Fibroblast of lung (primary cell): ENCODE data around the gene MCOLN1. TPM values are rescaled to one million over a fixed set of nuclear protein-coding genes. Genes with fewer than 3 reads are reported as not detected.

ENCODE experiments used
- DNase-seq, 2 donors: peaks; one replicate each; pipeline versions ENCODE4 v3.0.0 to v3.0.0-alpha.2; 2010; ENCODE audit warnings: low read depth in 2 of 2
- H2AFZ ChIP-seq: 2 replicates; pipeline ENCODE4 v1.5.1; 2012; ENCODE audit warnings: low read length, control low read depth, inconsistent platforms
- H3K27ac ChIP-seq: 2 replicates; pipeline ENCODE4 v1.5.1; 2011; ENCODE audit warnings: low read length, control low read depth; ENCODE audit not compliant: insufficient read depth
- H3K27me3 ChIP-seq: 2 replicates; pipeline ENCODE4 v1.5.1; 2011; ENCODE audit warnings: mild to moderate bottlenecking, low read length; ENCODE audit not compliant: control insufficient read depth, insufficient read depth
- H3K36me3 ChIP-seq: 2 replicates; pipeline ENCODE4 v1.5.1; 2011; ENCODE audit warnings: low read length; ENCODE audit not compliant: control insufficient read depth, insufficient read depth
- H3K4me1 ChIP-seq: 2 replicates; pipeline ENCODE4 v1.5.1; 2011; ENCODE audit warnings: low read length; ENCODE audit not compliant: control insufficient read depth, insufficient read depth; ENCODE audit errors: extremely low read depth
- H3K4me2 ChIP-seq: 2 replicates; pipeline ENCODE4 v1.5.1; 2011; ENCODE audit warnings: low read length, control low read depth; ENCODE audit not compliant: insufficient read depth; ENCODE audit errors: extremely low read depth
- H3K4me3 ChIP-seq, 4 experiments: fragments of 200-600 bp in 1 of 4; sonication (generic) in 1 of 4; replicated peaks in 1 of 4; 2 replicates each; pipeline ENCODE4 v1.5.1; 2011 to 2016; ENCODE audit warnings: low read length in 4 of 4, low read depth in 3 of 4, mild to moderate bottlenecking in 3 of 4, control low read depth in 2 of 4, inconsistent platforms in 1 of 4, mixed read lengths in 1 of 4; ENCODE audit not compliant: insufficient read depth in 1 of 4; ENCODE audit errors: control extremely low read depth in 1 of 4
- H3K79me2 ChIP-seq: 2 replicates; pipeline ENCODE4 v1.5.1; 2012; ENCODE audit warnings: mild to moderate bottlenecking, low read length, inconsistent platforms; ENCODE audit not compliant: control insufficient read depth, insufficient read depth
- H3K9ac ChIP-seq: 2 replicates; pipeline ENCODE4 v1.5.1; 2011; ENCODE audit warnings: mild to moderate bottlenecking, low read length, control low read depth; ENCODE audit not compliant: insufficient read depth
- H3K9me3 ChIP-seq: 2 replicates; pipeline ENCODE4 v1.5.1; 2012; ENCODE audit warnings: low read depth, low read length; ENCODE audit not compliant: control insufficient read depth, insufficient read depth
- H4K20me1 ChIP-seq: 2 replicates; pipeline ENCODE4 v1.5.1; 2011; ENCODE audit warnings: low read length; ENCODE audit not compliant: control insufficient read depth, insufficient read depth; ENCODE audit errors: extremely low read depth
- EZH2 ChIP-seq: IDR thresholded peaks from 2 replicates; pipeline ENCODE4 v1.5.1; 2012; ENCODE audit warnings: low read length, control low read depth, mild to moderate bottlenecking; ENCODE audit errors: missing control alignments
- polyA plus RNA-seq, 2 donors: library from polyadenylated mRNA; depleted of rRNA in 1 of 2; stranded (reverse) in 1 of 2; unstranded in 1 of 2; fragments of >200 nt; gene quantifications; 2 replicates each; pipeline ENCODE4 v1.2.1, GENCODE V29; 2011 to 2012; ENCODE audit warnings: missing spikeins in 1 of 2
- total RNA-seq: library from RNA; depleted of rRNA; stranded (reverse); fragments of >200 nt; gene quantifications from 2 replicates; pipeline ENCODE4 v1.2.1, GENCODE V29; 2014
- TF ChIP-seq, protein P1 (sequence below), 2 donors: IDR thresholded peaks in 1 of 2; conservative IDR thresholded peaks in 1 of 2; 1 replicate in 1 of 2; 2 replicates in 1 of 2; pipeline ENCODE4 v1.5.1; 2011 to 2012; ENCODE audit warnings: low read length in 2 of 2, control low read depth in 1 of 2, inconsistent platforms in 1 of 2, low read depth in 1 of 2, mild to moderate bottlenecking in 1 of 2

MCOLN1 gene
- total and polyA plus RNA-seq, 2 donors (not counting 1 experiment from before 2014, with no cell fraction given) = 4.0 to 15.1 TPM

DNA sequence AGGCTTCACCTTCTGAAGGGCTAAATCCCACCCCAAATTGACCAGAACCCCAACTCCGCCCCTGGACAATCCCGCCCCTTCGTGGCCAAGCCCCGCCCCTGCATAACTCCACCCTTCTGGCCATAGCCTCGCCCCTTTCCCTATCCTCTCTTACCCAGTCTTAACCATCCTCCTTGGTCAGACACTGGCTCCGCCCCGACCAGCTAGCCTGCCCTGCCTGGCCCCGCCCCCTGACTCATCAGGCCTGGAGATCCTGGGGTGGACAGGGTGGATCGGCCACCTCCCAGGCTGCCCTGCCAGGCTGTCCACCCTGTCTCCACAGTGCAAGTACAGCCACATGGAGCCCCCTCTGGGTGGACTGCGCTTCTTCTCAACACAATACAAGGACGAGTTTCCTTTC is 14.5 kb upstream of the MCOLN1 start:
- H3K4me3 ChIP-seq = no peak overlapping the region
- H2AFZ ChIP-seq = no peak overlapping the region
- TF ChIP-seq, protein P1, sequence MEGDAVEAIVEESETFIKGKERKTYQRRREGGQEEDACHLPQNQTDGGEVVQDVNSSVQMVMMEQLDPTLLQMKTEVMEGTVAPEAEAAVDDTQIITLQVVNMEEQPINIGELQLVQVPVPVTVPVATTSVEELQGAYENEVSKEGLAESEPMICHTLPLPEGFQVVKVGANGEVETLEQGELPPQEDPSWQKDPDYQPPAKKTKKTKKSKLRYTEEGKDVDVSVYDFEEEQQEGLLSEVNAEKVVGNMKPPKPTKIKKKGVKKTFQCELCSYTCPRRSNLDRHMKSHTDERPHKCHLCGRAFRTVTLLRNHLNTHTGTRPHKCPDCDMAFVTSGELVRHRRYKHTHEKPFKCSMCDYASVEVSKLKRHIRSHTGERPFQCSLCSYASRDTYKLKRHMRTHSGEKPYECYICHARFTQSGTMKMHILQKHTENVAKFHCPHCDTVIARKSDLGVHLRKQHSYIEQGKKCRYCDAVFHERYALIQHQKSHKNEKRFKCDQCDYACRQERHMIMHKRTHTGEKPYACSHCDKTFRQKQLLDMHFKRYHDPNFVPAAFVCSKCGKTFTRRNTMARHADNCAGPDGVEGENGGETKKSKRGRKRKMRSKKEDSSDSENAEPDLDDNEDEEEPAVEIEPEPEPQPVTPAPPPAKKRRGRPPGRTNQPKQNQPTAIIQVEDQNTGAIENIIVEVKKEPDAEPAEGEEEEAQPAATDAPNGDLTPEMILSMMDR (conservative IDR thresholded peaks at IDR 0.05 in 1 of 2, IDR thresholded peaks at IDR 0.05 in 1 of 2; ENCODE audit: low read depth in 1 of 2, low read length in 2 of 2) = no peak
- no peak for TF ChIP-seq EZH2
- no peak overlapping the region for H3K27ac ChIP-seq
- peak overlapping the region; percentile 25 for H3K4me2 ChIP-seq
- no peaks in the 10 kb centered on the region for H3K27me3 ChIP-seq
- no peaks in the 10 kb centered on the region for H3K79me2 ChIP-seq
- H3K9me3 ChIP-seq = no peaks in the 10 kb centered on the region
- H3K9ac ChIP-seq = no peak overlapping the region
- no peaks in the 10 kb centered on the region for H4K20me1 ChIP-seq
- peaks cover 2% of the 10 kb centered on the region for H3K4me1 ChIP-seq
- peak; percentile 82 to 85 for DNase-seq
- H3K36me3 ChIP-seq = no peaks in the 10 kb centered on the region

DNA sequence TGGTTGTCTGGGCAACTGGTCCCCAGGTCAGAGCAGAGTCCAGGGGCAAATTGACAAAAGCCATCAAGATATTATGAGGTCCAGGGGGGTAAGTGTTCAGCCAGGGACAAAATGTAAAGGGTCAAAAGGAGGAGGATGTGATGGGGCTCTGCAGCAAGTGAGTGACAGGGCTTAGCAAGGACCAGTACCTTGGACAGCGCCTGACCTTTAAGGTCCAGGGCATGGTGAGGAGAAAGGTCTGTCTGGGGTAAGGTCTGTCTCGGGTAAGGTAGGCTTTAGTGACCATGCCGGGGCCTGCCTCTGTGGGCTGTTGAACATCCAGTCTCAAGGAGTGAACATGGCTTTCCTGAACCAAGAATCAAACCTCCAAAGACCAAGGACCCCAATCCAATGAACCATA is 12.8 kb upstream of the MCOLN1 start:
- H3K27ac ChIP-seq = no peak overlapping the region
- no peaks in the 10 kb centered on the region for H3K27me3 ChIP-seq
- H3K4me3 ChIP-seq = no peak overlapping the region
- TF ChIP-seq EZH2 = no peak
- TF ChIP-seq, protein P1 (conservative IDR thresholded peaks at IDR 0.05 in 1 of 2, IDR thresholded peaks at IDR 0.05 in 1 of 2; ENCODE audit: low read depth in 1 of 2, low read length in 2 of 2) = no peak
- H3K9me3 ChIP-seq = no peaks in the 10 kb centered on the region
- no peaks in the 10 kb centered on the region for H4K20me1 ChIP-seq
- H3K9ac ChIP-seq = no peak overlapping the region
- no peak overlapping the region for H2AFZ ChIP-seq
- no peaks in the 10 kb centered on the region for H3K36me3 ChIP-seq
- DNase-seq = no peak
- H3K4me1 ChIP-seq = peaks cover 2% of the 10 kb centered on the region
- H3K79me2 ChIP-seq = no peaks in the 10 kb centered on the region
- H3K4me2 ChIP-seq = no peak overlapping the region

- Histone ChIP-seq H3K9ac (no peak overlapping the region), H3K27me3 (no peaks in the 10 kb centered on the region), H2AFZ (no peak overlapping the region), H3K36me3 (no peaks in the 10 kb centered on the region), H3K9me3 (no peaks in the 10 kb centered on the region), H3K4me3 (no peak overlapping the region), H4K20me1 (no peaks in the 10 kb centered on the region), H3K27ac (no peak overlapping the region), H3K4me1 (peaks cover 7% of the 10 kb centered on the region), H3K79me2 (no peaks in the 10 kb centered on the region), H3K4me2 (no peak overlapping the region)
- no peak for DNase-seq
- no peak for TF ChIP-seq EZH2
- TF ChIP-seq, protein P1 (conservative IDR thresholded peaks at IDR 0.05 in 1 of 2, IDR thresholded peaks at IDR 0.05 in 1 of 2; ENCODE audit: low read depth in 1 of 2, low read length in 2 of 2) = no peak
These were observed 10.0 kb upstream of the MCOLN1 start for GRCh38 chr19:7512400-7512851.
